ENCODE results near the gene SNX5. TPM values are rescaled to one million over a fixed set of nuclear protein-coding genes. Genes with fewer than 3 reads are reported as not detected.

The SNX5 gene
- total and polyA plus RNA-seq, 9 of the 15 experiments (the other 6 are each of a cell fraction or from before 2014, with no cell fraction given), result 53.5 to 276 (median 160) TPM

GRCh38 chr20:17952692-17953684, 15.6 kb downstream of the SNX5 start:
- FAIRE-seq (no peak), DNase-seq (ENCODE audit: extremely low read depth in 1 of 4, low spot score in 3 of 4) (no peak), ATAC-seq (no peak)
- peaks cover 11% of the 10 kb centered on the region for H4K20me1 ChIP-seq (replicated peaks; ENCODE audit: control insufficient read depth, insufficient read depth, low read length)
- no TSS peak for BruUV-seq (replicated peaks)
- in situ Hi-C loops (cut with MboI) (no loop called here), intact Hi-C loops (cut with micrococcal nuclease) (no loop called here)
- H3K27ac ChIP-seq (ENCODE audit: extremely low read depth, low read depth, low read length), result no peak overlapping the region
- no peak overlapping the region for H3K9ac ChIP-seq (ENCODE audit: insufficient read depth in 1 of 2, low read depth in 2 of 2, low read length in 2 of 2)
- H3K9me1 ChIP-seq (ENCODE audit: control insufficient read depth, insufficient read depth, low read length), result peaks cover 3% of the 10 kb centered on the region
- no peak overlapping the region for H3K4me3 ChIP-seq
- POLR2A ChIA-PET, result interaction anchor here (0.6 to 1.0 kb wide), 2 partner anchors 13 to 272 kb away, joined by 3 read pairs; no protein-coding TSS in a partner anchor
- no peaks in the 10 kb centered on the region for H3K9me3 ChIP-seq (replicated peaks; ENCODE audit: control insufficient read depth, insufficient read depth, low read depth, low read length)
- no peaks in the 10 kb centered on the region for H3K27me3 ChIP-seq (ENCODE audit: control insufficient read depth in 2 of 2, insufficient read depth in 2 of 2, low read length in 2 of 2)
- CTCF ChIA-PET (ENCODE audit: low intra/inter-chr PET ratio), result no interaction called here
- no peak overlapping the region for H2AFZ ChIP-seq (ENCODE audit: low read depth, low read length)
- H3K4me2 ChIP-seq (ENCODE audit: insufficient read depth, low read length), result no peak overlapping the region
- peaks cover 68% of the 10 kb centered on the region for H3K79me2 ChIP-seq (ENCODE audit: control insufficient read depth, insufficient read depth, low read length)
- whole genome bisulfite sequencing (ENCODE audit: insufficient coverage, low coverage, missing lambda C conversion rate), result 97% methylated on average over 8 of the region's 8 CpGs
- H3K4me1 ChIP-seq (replicated peaks in 1 of 2; ENCODE audit: control insufficient read depth in 2 of 2, insufficient read depth in 2 of 2, low read length in 2 of 2), result peaks cover 0 to 6% of the 10 kb centered on the region in 2 experiments; a peak in 2 of 5 replicates
- peaks cover 98% of the 10 kb centered on the region for H3K36me3 ChIP-seq (ENCODE audit: control insufficient read depth, insufficient read depth, low read length)
- no peak for TF ChIP-seq WHSC1 (IDR thresholded peaks at IDR 0.05; ENCODE audit: low read length)
- no peak for TF ChIP-seq ATF6 (CRISPR knock-in tag; IDR thresholded peaks at IDR 0.05)
- no peak for TF ChIP-seq DEAF1 (CRISPR knock-in tag; IDR thresholded peaks at IDR 0.05)
- TF ChIP-seq CTBP1 (IDR thresholded peaks at IDR 0.05; ENCODE audit: borderline replicate concordance), result no peak
- TF ChIP-seq TAF15 (IDR thresholded peaks at IDR 0.05; ENCODE audit: low read depth, low read length), result no peak
- no peak for TF ChIP-seq ZNF347 (CRISPR knock-in tag; IDR thresholded peaks at IDR 0.05; ENCODE audit: low read depth)
- TF ChIP-seq CHCHD3 (CRISPR knock-in tag; IDR thresholded peaks at IDR 0.05), result no peak
- no peak for TF ChIP-seq SLC30A9 (CRISPR knock-in tag; IDR thresholded peaks at IDR 0.05)
- no peak for TF ChIP-seq FOXK2 (conservative IDR thresholded peaks at IDR 0.05 in 1 of 2, IDR thresholded peaks at IDR 0.05 in 1 of 2; ENCODE audit: low read depth in 2 of 2)
- TF ChIP-seq RERE (CRISPR knock-in tag; IDR thresholded peaks at IDR 0.05; ENCODE audit: borderline replicate concordance), result no peak

All from K562 (cell line).